Endothelial cell of umbilical vein (primary cell): ENCODE measurements around the gene PRXL2B. TPM values are rescaled to one million over a fixed set of nuclear protein-coding genes. Genes with fewer than 3 reads are reported as not detected.

Experiments
- BruUV-seq: library from RNA; stranded (reverse); fragments of 400-500 nt; replicated peaks from 2 replicates; lab custom pipeline; 2021; lab: Mats Ljungman, UMichigan
- CTCF ChIA-PET: fragments of 300-600, 350-600 bp; sonication (Branson Sonifier 250); formaldehyde crosslinking; loops from one replicate; lab custom pipeline; 2021; ENCODE audit warnings: antibody characterized with exemption, inconsistent platforms; lab: Charles Lee
- POLR2A ChIA-PET: fragments of 300-600, 350-600 bp; sonication (Branson Sonifier 250); formaldehyde crosslinking; loops from one replicate; lab custom pipeline; 2021; ENCODE audit warnings: antibody characterized with exemption, inconsistent platforms; lab: Charles Lee
- DNase-seq: peaks from one replicate; pipeline ENCODE4 v3.0.0-alpha.2; 2011; ENCODE audit warnings: low read depth, low spot score
- FAIRE-seq: peaks from 2 replicates; lab custom pipeline; 2011; peaks lifted over from hg19 to GRCh38; lab: Jason Lieb, UNC
- H2AFZ ChIP-seq: 2 replicates; pipeline ENCODE4 v1.6.0; 2012; ENCODE audit warnings: low read depth, low read length, control low read depth, inconsistent platforms
- H3K27ac ChIP-seq: 2 replicates; pipeline ENCODE4 v1.5.1; 2011; ENCODE audit warnings: low read depth, mild to moderate bottlenecking, control low read depth, low read length, moderate library complexity; ENCODE audit not compliant: insufficient read depth
- H3K27me3 ChIP-seq, 2 experiments: 2 replicates each; pipeline versions ENCODE4 v1.6.0 to v1.6.1; 2011; ENCODE audit warnings: low read length in 2 of 2, mixed read lengths in 1 of 2; ENCODE audit not compliant: control insufficient read depth in 2 of 2, insufficient read depth in 2 of 2
- H3K36me3 ChIP-seq, 2 experiments: 2 replicates in 1 of 2; 3 replicates in 1 of 2; pipeline ENCODE4 v1.5.1; 2011; ENCODE audit warnings: low read length in 2 of 2, mild to moderate bottlenecking in 1 of 2, moderate library complexity in 1 of 2; ENCODE audit not compliant: control insufficient read depth in 2 of 2, insufficient read depth in 2 of 2; ENCODE audit errors: extremely low read depth in 1 of 2
- H3K4me1 ChIP-seq: 3 replicates; pipeline ENCODE4 v1.5.1; 2011; ENCODE audit warnings: mild to moderate bottlenecking, low read length; ENCODE audit not compliant: control insufficient read depth, insufficient read depth; ENCODE audit errors: extremely low read depth
- H3K4me2 ChIP-seq: 2 replicates; pipeline ENCODE4 v1.6.1; 2011; ENCODE audit warnings: low read length, control low read depth, mixed read lengths; ENCODE audit not compliant: insufficient read depth
- H3K4me3 ChIP-seq, 3 experiments: fragments of 200-600 bp in 1 of 3; sonication (generic), shearing (Covaris generic) in 1 of 3; replicated peaks in 1 of 3; 2 replicates each; pipeline ENCODE4 v1.5.1; 2011 to 2016; ENCODE audit warnings: control low read depth in 3 of 3, low read length in 3 of 3, mild to moderate bottlenecking in 2 of 3, inconsistent platforms in 1 of 3, low read depth in 1 of 3, moderate library complexity in 1 of 3; ENCODE audit not compliant: insufficient read depth in 1 of 3
- H3K79me2 ChIP-seq: 2 replicates; pipeline ENCODE4 v1.6.0; 2012; ENCODE audit warnings: low read length, inconsistent platforms; ENCODE audit not compliant: control insufficient read depth, insufficient read depth
- H3K9ac ChIP-seq: replicated peaks from 2 replicates; pipeline ENCODE3; 2011; ENCODE audit warnings: low read length, control low read depth; ENCODE audit not compliant: insufficient read depth; ENCODE audit errors: extremely low read depth
- H3K9me1 ChIP-seq: replicated peaks from 3 replicates; pipeline ENCODE4 v1.6.0; 2011; ENCODE audit warnings: mild to moderate bottlenecking, low read length; ENCODE audit not compliant: control insufficient read depth, insufficient read depth; ENCODE audit errors: extremely low read depth
- H3K9me3 ChIP-seq: replicated peaks from 2 replicates; pipeline ENCODE4 v1.5.1; 2012; ENCODE audit warnings: low read length, inconsistent platforms; ENCODE audit not compliant: control insufficient read depth, insufficient read depth
- H4K20me1 ChIP-seq: replicated peaks from 2 replicates; pipeline ENCODE3; 2011; ENCODE audit warnings: mild to moderate bottlenecking, low read length; ENCODE audit not compliant: control insufficient read depth, insufficient read depth; ENCODE audit errors: extremely low read depth
- POLR2AphosphoS5 ChIP-seq: IDR thresholded peaks from 2 replicates; pipeline ENCODE4 v1.6.1; 2012; ENCODE audit warnings: low read depth, mild to moderate bottlenecking, control low read depth, low read length, moderate library complexity; ENCODE audit not compliant: insufficient read depth
- dilution Hi-C: fragments of 300-500 bp; cut with MboI; formaldehyde crosslinking; loops from one replicate; pipeline ENCODE4 v1.15.0; 2019; ENCODE audit warnings: low sequenced_read_pairs; ENCODE audit not compliant: extremely low pct_ligation_motif_present
- intact Hi-C: fragments of 100-400 bp; cut with micrococcal nuclease; formaldehyde crosslinking; loops from one replicate; pipeline ENCODE4 v1.10.0; 2022
- polyA plus RNA-seq, 4 experiments: library from polyadenylated mRNA; depleted of rRNA in 3 of 4; stranded (reverse) in 3 of 4; unstranded in 1 of 4; fragments of >200 nt; gene quantifications; 2 replicates each; pipeline versions ENCODE4 v1.2.1 to v1.2.3, GENCODE V29; 2011 to 2012; ENCODE audit warnings: missing spikeins in 1 of 4
- total RNA-seq: library from RNA; stranded (reverse); gene quantifications from 2 replicates; pipeline ENCODE4 v1.2.3, GENCODE V29; 2021
- TF ChIP-seq, protein P1 (sequence below), 2 donors: IDR thresholded peaks; 1 replicate in 1 of 2; 2 replicates in 1 of 2; pipeline ENCODE4 v1.5.1; 2011; ENCODE audit warnings: low read length in 2 of 2, mild to moderate bottlenecking in 2 of 2, moderate library complexity in 2 of 2, control low read depth in 1 of 2, inconsistent platforms in 1 of 2, low read depth in 1 of 2; ENCODE audit not compliant: insufficient read depth in 1 of 2; ENCODE audit errors: extremely low read depth in 1 of 2

The PRXL2B gene
- total and polyA plus RNA-seq, 2 donors (not counting 3 experiments of a cell fraction or from before 2014, with no cell fraction given), result 29.6 to 55.8 TPM

DNA sequence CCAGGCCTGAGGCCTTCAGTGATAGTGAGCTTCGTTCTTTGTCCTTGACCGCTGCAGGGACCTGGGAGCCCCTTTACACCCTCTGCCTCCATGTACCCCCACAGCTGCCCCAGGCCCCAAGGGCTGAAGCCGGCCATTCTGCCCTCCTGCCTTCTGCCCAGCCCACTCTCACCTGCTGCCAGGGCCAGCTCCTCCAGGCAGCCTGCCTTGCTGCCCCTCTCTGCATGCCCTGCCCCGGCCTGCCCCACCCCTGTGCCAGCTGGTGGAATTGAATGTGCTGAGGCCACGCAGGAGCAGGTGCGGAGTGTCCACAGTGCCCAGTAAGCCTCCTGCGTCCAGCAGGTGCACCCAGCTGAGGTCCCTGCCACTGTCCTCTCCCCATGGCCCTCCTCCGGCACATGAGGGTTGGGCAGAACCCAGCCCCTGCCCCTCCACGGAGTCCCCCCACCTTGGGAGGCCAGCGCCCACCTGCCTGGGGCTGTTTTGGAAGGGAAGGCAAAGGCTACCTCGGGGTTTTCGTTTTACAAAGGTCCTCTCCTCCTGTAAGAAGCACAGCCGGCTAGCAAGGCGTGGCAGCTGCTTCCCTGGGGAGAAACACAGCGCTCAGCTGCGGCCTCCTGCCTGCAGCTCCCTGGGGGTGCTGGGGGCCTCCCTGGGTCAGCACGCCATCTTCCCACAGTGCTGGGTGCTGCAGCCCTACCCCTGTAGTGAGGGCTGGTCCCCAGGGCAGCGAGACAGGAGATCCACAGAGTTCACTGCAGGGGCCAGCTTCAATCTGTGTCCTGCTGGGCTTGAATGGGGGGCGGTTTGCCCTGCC, 25.3 kb downstream of the PRXL2B start:
- TF ChIP-seq POLR2AphosphoS5, result no peak
- TF ChIP-seq, protein P1, sequence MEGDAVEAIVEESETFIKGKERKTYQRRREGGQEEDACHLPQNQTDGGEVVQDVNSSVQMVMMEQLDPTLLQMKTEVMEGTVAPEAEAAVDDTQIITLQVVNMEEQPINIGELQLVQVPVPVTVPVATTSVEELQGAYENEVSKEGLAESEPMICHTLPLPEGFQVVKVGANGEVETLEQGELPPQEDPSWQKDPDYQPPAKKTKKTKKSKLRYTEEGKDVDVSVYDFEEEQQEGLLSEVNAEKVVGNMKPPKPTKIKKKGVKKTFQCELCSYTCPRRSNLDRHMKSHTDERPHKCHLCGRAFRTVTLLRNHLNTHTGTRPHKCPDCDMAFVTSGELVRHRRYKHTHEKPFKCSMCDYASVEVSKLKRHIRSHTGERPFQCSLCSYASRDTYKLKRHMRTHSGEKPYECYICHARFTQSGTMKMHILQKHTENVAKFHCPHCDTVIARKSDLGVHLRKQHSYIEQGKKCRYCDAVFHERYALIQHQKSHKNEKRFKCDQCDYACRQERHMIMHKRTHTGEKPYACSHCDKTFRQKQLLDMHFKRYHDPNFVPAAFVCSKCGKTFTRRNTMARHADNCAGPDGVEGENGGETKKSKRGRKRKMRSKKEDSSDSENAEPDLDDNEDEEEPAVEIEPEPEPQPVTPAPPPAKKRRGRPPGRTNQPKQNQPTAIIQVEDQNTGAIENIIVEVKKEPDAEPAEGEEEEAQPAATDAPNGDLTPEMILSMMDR (IDR thresholded peaks at IDR 0.05; ENCODE audit: extremely low read depth in 1 of 2, insufficient read depth in 1 of 2, low read depth in 1 of 2, low read length in 2 of 2), result no peak
- ChIA-PET CTCF (no interaction called here), POLR2A (no interaction called here)
- no peaks in the 10 kb centered on the region for H3K27me3 ChIP-seq
- H3K9ac ChIP-seq, result no peak overlapping the region
- BruUV-seq, result no TSS peak
- intact Hi-C loops, result loop anchor here (1.0 kb wide), 1 partner anchor 25 kb away; no protein-coding TSS in a partner anchor
- no peaks in the 10 kb centered on the region for H3K36me3 ChIP-seq
- no peak overlapping the region for H3K27ac ChIP-seq
- H4K20me1 ChIP-seq, result no peaks in the 10 kb centered on the region
- no peaks in the 10 kb centered on the region for H3K4me1 ChIP-seq
- dilution Hi-C loops, result no loop called here
- no peaks in the 10 kb centered on the region for H3K9me1 ChIP-seq
- H3K4me2 ChIP-seq, result no peak overlapping the region
- FAIRE-seq (no peak), DNase-seq (no peak)
- no peaks in the 10 kb centered on the region for H3K79me2 ChIP-seq
- H3K9me3 ChIP-seq, result no peaks in the 10 kb centered on the region
- H2AFZ ChIP-seq, result no peak overlapping the region
- H3K4me3 ChIP-seq, result no peak overlapping the region
